K562 (cell line): ENCODE results near the gene CNTD1. TPM values are rescaled to one million over a fixed set of nuclear protein-coding genes. Genes with fewer than 3 reads are reported as not detected.
"Not testable (repeated sequence)": the region's sequence is repeated elsewhere in the genome, so short reads cannot be mapped to it uniquely, and the experiment has no call there.

Experiments
- ATAC-seq: fragments of 200-7000 bp; cut with Tn5 transposase; 3 replicates; pipeline ENCODE4 v1.9.1; 2020; ENCODE audit warnings: moderate library complexity
- BruUV-seq: library from RNA; stranded (reverse); fragments of 400-500 nt; replicated peaks from 2 replicates; lab custom pipeline; 2021; lab: Mats Ljungman, UMichigan
- CTCF ChIA-PET: fragments of 300-600 bp; formaldehyde crosslinking; extraction: SDS; loops from one replicate; lab custom pipeline; 2021; ENCODE audit warnings: low intra/inter-chr PET ratio; lab: Yijun Ruan, JAX
- POLR2A ChIA-PET: fragments of 300-600, 350-650 bp; sonication (Branson Sonifier 250); formaldehyde crosslinking; extraction: SDS; loops from one replicate; lab custom pipeline; 2021; ENCODE audit warnings: antibody characterized with exemption, inconsistent platforms; lab: Yijun Ruan, JAX
- DNase-seq, 4 experiments: peaks; one replicate each; pipeline versions ENCODE4 v3.0.0 to v3.0.0-alpha.2; 2011 to 2018; ENCODE audit warnings: low spot score in 3 of 4, mixed read lengths in 3 of 4; ENCODE audit errors: extremely low read depth in 1 of 4
- FAIRE-seq: peaks from 2 replicates; lab custom pipeline; 2011; peaks lifted over from hg19 to GRCh38; lab: Jason Lieb, UNC
- H2AFZ ChIP-seq: 2 replicates; pipeline ENCODE4 v1.6.0; 2011; ENCODE audit warnings: low read depth, low read length, control low read depth, inconsistent platforms
- H3K27ac ChIP-seq: fragments of 200-600 bp; 3 replicates; pipeline ENCODE4 v1.8.0; 2011; ENCODE audit warnings: low read depth, mild to moderate bottlenecking, control low read depth, inconsistent platforms, low read length, moderate library complexity, mixed read lengths; ENCODE audit errors: extremely low read depth
- H3K27me3 ChIP-seq, 2 experiments: fragments of 300-600 bp in 1 of 2; 2 replicates in 1 of 2; 3 replicates in 1 of 2; pipeline versions ENCODE4 v1.6.0 to v1.8.0; 2011; ENCODE audit warnings: inconsistent platforms in 2 of 2, low read length in 2 of 2, mild to moderate bottlenecking in 1 of 2, mixed read lengths in 1 of 2, moderate library complexity in 1 of 2; ENCODE audit not compliant: control insufficient read depth in 2 of 2, insufficient read depth in 2 of 2
- H3K36me3 ChIP-seq: fragments of 300-600 bp; 3 replicates; pipeline ENCODE4 v1.8.0; 2011; ENCODE audit warnings: mild to moderate bottlenecking, low read length, inconsistent platforms; ENCODE audit not compliant: control insufficient read depth, insufficient read depth
- H3K4me1 ChIP-seq, 2 experiments: fragments of 200-600 bp in 1 of 2; replicated peaks in 1 of 2; 2 replicates in 1 of 2; 3 replicates in 1 of 2; pipeline versions ENCODE4 v1.5.1 to v1.8.0; 2011; ENCODE audit warnings: inconsistent platforms in 2 of 2, low read length in 2 of 2, mild to moderate bottlenecking in 1 of 2, mixed read lengths in 1 of 2, moderate library complexity in 1 of 2; ENCODE audit not compliant: control insufficient read depth in 2 of 2, insufficient read depth in 2 of 2
- H3K4me2 ChIP-seq: 2 replicates; pipeline ENCODE4 v1.6.1; 2011; ENCODE audit warnings: low read length, control low read depth, inconsistent platforms, mixed read lengths; ENCODE audit not compliant: insufficient read depth
- H3K4me3 ChIP-seq: fragments of 200-600 bp; sonication (generic), shearing (Covaris generic); 2 replicates; pipeline ENCODE4 v1.5.1; 2016; ENCODE audit warnings: control low read depth, inconsistent platforms
- H3K79me2 ChIP-seq: fragments of 200-600 bp; 3 replicates; pipeline ENCODE4 v1.8.0; 2011; ENCODE audit warnings: low read length, inconsistent platforms; ENCODE audit not compliant: control insufficient read depth, insufficient read depth
- H3K9ac ChIP-seq, 2 experiments: 2 replicates each; pipeline versions ENCODE4 v1.6.0 to v1.6.1; 2011; ENCODE audit warnings: low read depth in 2 of 2, low read length in 2 of 2, control low read depth in 1 of 2, inconsistent platforms in 1 of 2, mild to moderate bottlenecking in 1 of 2, mixed read lengths in 1 of 2; ENCODE audit not compliant: insufficient read depth in 1 of 2
- H3K9me1 ChIP-seq: one replicate; pipeline ENCODE4 v1.6.0; 2011; ENCODE audit warnings: inconsistent platforms, mild to moderate bottlenecking, low read length, moderate library complexity; ENCODE audit not compliant: control insufficient read depth, insufficient read depth
- H3K9me3 ChIP-seq: replicated peaks from 2 replicates; pipeline ENCODE4 v1.5.1; 2011; ENCODE audit warnings: low read depth, low read length, inconsistent platforms; ENCODE audit not compliant: control insufficient read depth, insufficient read depth
- H4K20me1 ChIP-seq: replicated peaks from 2 replicates; pipeline ENCODE4 v1.6.1; 2011; ENCODE audit warnings: low read length, inconsistent platforms, mixed read lengths; ENCODE audit not compliant: control insufficient read depth, insufficient read depth
- DACH1 ChIP-seq: fragments of 450-650 bp; IDR thresholded peaks from 2 replicates; pipeline ENCODE4 v1.6.1; 2018; ENCODE audit not compliant: partially characterized antibody
- HNRNPH1 ChIP-seq: fragments of 200-400 bp; formaldehyde crosslinking; optimal IDR thresholded peaks from 2 replicates; pipeline ENCODE3; 2017; ENCODE audit warnings: low read depth, mild to moderate bottlenecking, low read length, moderate library complexity
- KLF16 ChIP-seq: IDR thresholded peaks from 2 replicates; pipeline ENCODE4 v1.6.1; 2016; ENCODE audit warnings: antibody characterized with exemption
- RAD21 ChIP-seq, 2 experiments: fragments of 250-450 bp in 1 of 2; fragments of 450-650 bp in 1 of 2; sonication (Bioruptor Pico) in 1 of 2; formaldehyde crosslinking in 1 of 2; IDR thresholded peaks in 1 of 2; conservative IDR thresholded peaks in 1 of 2; 2 replicates each; pipeline versions ENCODE4 v1.4.0 to v1.8.0; 2020 to 2022; ENCODE audit warnings: mild to moderate bottlenecking in 2 of 2, moderate library complexity in 1 of 2
- RAD51 ChIP-seq: fragments of 450-650 bp; IDR thresholded peaks from 2 replicates; pipeline ENCODE4 v1.7.1; 2016; ENCODE audit warnings: low read depth, mild to moderate bottlenecking, borderline replicate concordance
- TCFL5 ChIP-seq: fragments of 250-450 bp; sonication (Bioruptor Pico); conservative IDR thresholded peaks from 2 replicates; pipeline ENCODE4 v1.6.1; 2021; ENCODE audit warnings: mild to moderate bottlenecking, moderate library complexity, matching md5 sums
- ZFPM2 ChIP-seq: fragments of 250-450 bp; sonication (Bioruptor Pico); IDR thresholded peaks from 2 replicates; pipeline ENCODE4 v1.5.1; 2022; ENCODE audit warnings: mild to moderate bottlenecking
- ZNF23 ChIP-seq: fragments of 250-450 bp; sonication (Bioruptor Pico); IDR thresholded peaks from 2 replicates; pipeline ENCODE4 v1.4.0; 2020; ENCODE audit warnings: mild to moderate bottlenecking
- ZNF695 ChIP-seq: fragments of 450-650 bp; formaldehyde crosslinking; IDR thresholded peaks from 2 replicates; pipeline ENCODE4 v1.4.0; 2020; ENCODE audit warnings: mild to moderate bottlenecking, moderate library complexity
- ZZZ3 ChIP-seq: fragments of 450-650 bp; IDR thresholded peaks from 2 replicates; pipeline ENCODE4 v1.6.1; 2016; ENCODE audit warnings: antibody characterized with exemption, mild to moderate bottlenecking, moderate library complexity
- WGBS: fragments of 100-300 bp; shearing (Covaris generic); methylation state at CpG from one replicate; pipeline ENCODE4 v1.1.6; 2016; ENCODE audit warnings: low coverage, mixed read lengths; ENCODE audit not compliant: insufficient coverage; ENCODE audit errors: missing lambda C conversion rate; 5-methylcytosine and 5-hydroxymethylcytosine counted together
- in situ Hi-C: fragments of 300-500 bp; cut with MboI; formaldehyde crosslinking; loops from 4 replicates; pipeline ENCODE4 v1.15.0; 2018; ENCODE audit warnings: inconsistent platforms, mixed read lengths
- intact Hi-C: fragments of 100-400 bp; cut with micrococcal nuclease; formaldehyde crosslinking; loops from 2 replicates; pipeline ENCODE4 v1.14.2; 2022
- polyA plus RNA-seq, 8 experiments: library from polyadenylated mRNA; depleted of rRNA in 4 of 8; stranded (reverse) in 5 of 8; unstranded in 3 of 8; fragments of >200 nt; fragmentation: Nextera tagmentation in 2 of 8; fragmentation: Illumina TruSeq in 1 of 8; extraction: Ambion mirVana in 2 of 8; extraction: Trizol in 1 of 8; gene quantifications; 2 replicates each; pipeline versions ENCODE4 v1.2.1 to v1.2.3, GENCODE V29; 2011 to 2014; ENCODE audit warnings: inconsistent platforms in 1 of 8, missing spikeins in 1 of 8
- total RNA-seq, 7 experiments: library from RNA; depleted of rRNA in 6 of 7; stranded (reverse); fragments of >200 nt in 6 of 7; fragmentation: Illumina TruSeq in 2 of 7; extraction: Trizol in 2 of 7; gene quantifications; 2 replicates each; pipeline versions ENCODE4 v1.2.1 to v1.2.3, GENCODE V29; 2011 to 2021; ENCODE audit warnings: low replicate concordance in 1 of 7

Gene CNTD1
- total and polyA plus RNA-seq, 9 of the 15 experiments (the other 6 are each of a cell fraction or from before 2014, with no cell fraction given): 0.12 to 0.86 (median 0.41) TPM; not detected in 1

DNA sequence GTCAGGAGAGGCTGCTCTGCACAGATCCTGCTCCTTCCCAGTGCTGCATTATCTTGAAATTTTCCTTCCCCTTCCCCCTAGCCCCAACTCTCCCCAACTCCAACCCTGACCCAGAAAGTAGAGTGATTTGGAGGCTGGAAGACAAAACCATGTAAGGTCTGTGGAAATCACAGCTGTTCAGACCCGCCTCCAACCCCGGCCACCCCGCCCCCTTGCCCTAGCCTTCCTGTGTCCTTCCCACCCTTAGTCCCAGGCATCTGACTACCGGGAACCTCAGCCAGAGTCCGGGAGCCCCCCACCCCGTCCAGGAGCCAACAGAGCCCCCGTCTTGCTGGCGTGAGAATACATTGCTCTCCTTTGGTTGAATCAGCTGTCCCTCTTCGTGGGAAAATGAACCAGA lies 52.3 kb downstream of the CNTD1 start, which contains the start of gene AOC3:
Gene AOC3, plus strand, starts transcription at position 246 of the 400 bp plus-strand sequence. Its CDS starts 145 bp downstream, at position 391.
- peaks cover 3 to 7% of the 10 kb centered on the region in 2 experiments; a peak in 3 of 5 replicates for H3K4me1 ChIP-seq
- no peaks in the 10 kb centered on the region for H3K9me1 ChIP-seq
- POLR2A ChIA-PET: interaction anchor here (0.6 to 1.6 kb wide), 4 partner anchors 9 to 791 kb away, joined by 3 to 4 read pairs (median 3); no protein-coding TSS in a partner anchor
- H3K27ac ChIP-seq: no peak within 1 kb of the TSS
- TF ChIP-seq ZNF23 (CRISPR knock-in tag): no peak
- TF ChIP-seq ZZZ3: no peak
- TF ChIP-seq TCFL5 (CRISPR knock-in tag): no peak
- no peak for TF ChIP-seq HNRNPH1
- TF ChIP-seq ZNF695 (CRISPR knock-in tag): no peak
- no peak for TF ChIP-seq ZFPM2 (CRISPR knock-in tag)
- TF ChIP-seq RAD51: no peak
- TF ChIP-seq RAD21 (CRISPR knock-in tag; conservative IDR thresholded peaks at IDR 0.05 in 1 of 2, IDR thresholded peaks at IDR 0.05 in 1 of 2): no peak
- no peak for TF ChIP-seq DACH1
- TF ChIP-seq KLF16: no peak
- no peaks in the 10 kb centered on the region for H3K79me2 ChIP-seq
- 0 out of 2 replicates have a peak, but pooled peaks cover 2% of the 10 kb centered on the region for H4K20me1 ChIP-seq
- no peak within 1 kb of the TSS for H2AFZ ChIP-seq
- H3K9me3 ChIP-seq: no peaks in the 10 kb centered on the region
- BruUV-seq: no TSS peak
- H3K4me3 ChIP-seq: no peak within 1 kb of the TSS
- DNase-seq (no peak), ATAC-seq (no peak), FAIRE-seq (no peak)
- in situ Hi-C loops (no loop called here), intact Hi-C loops (no loop called here)
- H3K27me3 ChIP-seq: no peaks in the 10 kb centered on the region
- no peak within 1 kb of the TSS; a peak in 1 of 4 replicates for H3K9ac ChIP-seq
- CTCF ChIA-PET: no interaction called here
- no peak within 1 kb of the TSS for H3K4me2 ChIP-seq
- WGBS: 6% methylated on average over 6 of the region's 9 CpGs
- no peaks in the 10 kb centered on the region for H3K36me3 ChIP-seq

DNA sequence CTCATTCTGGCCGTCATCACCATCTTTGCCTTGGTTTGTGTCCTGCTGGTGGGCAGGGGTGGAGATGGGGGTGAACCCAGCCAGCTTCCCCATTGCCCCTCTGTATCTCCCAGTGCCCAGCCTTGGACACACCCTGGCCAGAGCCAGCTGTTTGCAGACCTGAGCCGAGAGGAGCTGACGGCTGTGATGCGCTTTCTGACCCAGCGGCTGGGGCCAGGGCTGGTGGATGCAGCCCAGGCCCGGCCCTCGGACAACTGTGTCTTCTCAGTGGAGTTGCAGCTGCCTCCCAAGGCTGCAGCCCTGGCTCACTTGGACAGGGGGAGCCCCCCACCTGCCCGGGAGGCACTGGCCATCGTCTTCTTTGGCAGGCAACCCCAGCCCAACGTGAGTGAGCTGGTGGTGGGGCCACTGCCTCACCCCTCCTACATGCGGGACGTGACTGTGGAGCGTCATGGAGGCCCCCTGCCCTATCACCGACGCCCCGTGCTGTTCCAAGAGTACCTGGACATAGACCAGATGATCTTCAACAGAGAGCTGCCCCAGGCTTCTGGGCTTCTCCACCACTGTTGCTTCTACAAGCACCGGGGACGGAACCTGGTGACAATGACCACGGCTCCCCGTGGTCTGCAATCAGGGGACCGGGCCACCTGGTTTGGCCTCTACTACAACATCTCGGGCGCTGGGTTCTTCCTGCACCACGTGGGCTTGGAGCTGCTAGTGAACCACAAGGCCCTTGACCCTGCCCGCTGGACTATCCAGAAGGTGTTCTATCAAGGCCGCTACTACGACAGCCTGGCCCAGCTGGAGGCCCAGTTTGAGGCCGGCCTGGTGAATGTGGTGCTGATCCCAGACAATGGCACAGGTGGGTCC lies 52.9 kb downstream of the CNTD1 start:
- H3K4me3 ChIP-seq, in situ Hi-C loops, intact Hi-C loops, CTCF ChIA-PET, DNase-seq, H3K36me3 ChIP-seq, H3K79me2 ChIP-seq, H3K4me2 ChIP-seq, H3K4me1 ChIP-seq, H3K9ac ChIP-seq, H4K20me1 ChIP-seq, H2AFZ ChIP-seq, H3K27ac ChIP-seq, H3K27me3 ChIP-seq, BruUV-seq, ATAC-seq, FAIRE-seq, H3K9me3 ChIP-seq, H3K9me1 ChIP-seq: not testable (repeated sequence)
- 57% methylated on average over 11 of the region's 28 CpGs for WGBS
- POLR2A ChIA-PET: interaction anchor here (0.6 to 0.7 kb wide), 3 partner anchors 11 to 791 kb away, joined by 3 to 4 read pairs (median 3); no protein-coding TSS in a partner anchor
